HG02623 (cell line): ENCODE measurements around the gene ISL1.

ENCODE experiments used
- ATAC-seq: cut with Tn5 transposase; IDR thresholded peaks from one replicate; pipeline ENCODE4 v1.9.1; 2021; ENCODE audit warnings: moderate library complexity; ENCODE audit not compliant: unreplicated experiment

Gene ISL1

GRCh38 chr5:51386916-51387883 is 4.0 kb downstream of the ISL1 start:
- ATAC-seq: no peak

GRCh38 chr5:51387884-51388275 is 4.6 kb downstream of the ISL1 start:
- ATAC-seq: no peak

GRCh38 chr5:51388488-51389287 is 5.4 kb downstream of the ISL1 start:
- no peak for ATAC-seq

- ATAC-seq: no peak
These were observed 6.0 kb downstream of the ISL1 start for GRCh38 chr5:51389288-51389576.

- ATAC-seq: no peak
These were observed 6.6 kb downstream of the ISL1 start for GRCh38 chr5:51389577-51390463.

GRCh38 chr5:51391175-51391574 is 7.9 kb downstream of the ISL1 start:
- ATAC-seq: no peak

GRCh38 chr5:51392689-51393199 is 9.5 kb downstream of the ISL1 start:
- ATAC-seq: no peak

GRCh38 chr5:51394609-51395008 is 11.4 kb downstream of the ISL1 start:
- ATAC-seq: no peak

- ATAC-seq: no peak
These were observed 12.0 kb downstream of the ISL1 start for GRCh38 chr5:51395245-51395644.

- no peak for ATAC-seq
These were observed 12.6 kb downstream of the ISL1 start for GRCh38 chr5:51395666-51396356.

GRCh38 chr5:51396797-51397196 is 13.5 kb downstream of the ISL1 start:
- no peak for ATAC-seq

GRCh38 chr5:51397996-51398395 is 14.7 kb downstream of the ISL1 start:
- no peak for ATAC-seq

- no peak for ATAC-seq
These were observed 15.8 kb downstream of the ISL1 start for GRCh38 chr5:51398875-51399642.

GRCh38 chr5:51399643-51400006 is 16.4 kb downstream of the ISL1 start:
- ATAC-seq: no peak

- ATAC-seq: no peak
These were observed 21.0 kb downstream of the ISL1 start for GRCh38 chr5:51404255-51404654.

- no peak for ATAC-seq
These were observed 28.7 kb downstream of the ISL1 start for GRCh38 chr5:51411921-51412325.

GRCh38 chr5:51414516-51414915 is 31.3 kb downstream of the ISL1 start:
- no peak for ATAC-seq

GRCh38 chr5:51416149-51416548 is 32.9 kb downstream of the ISL1 start:
- ATAC-seq: no peak

- no peak for ATAC-seq
These were observed 49.9 kb downstream of the ISL1 start for GRCh38 chr5:51433052-51433710.
